Measurements from ENCODE around the gene NEU2.

The NEU2 gene

GRCh38 chr2:233031556-233032500 lies 644 bp upstream of the NEU2 start:
- TF ChIP-seq EP300 (IDR thresholded peaks at IDR 0.05; ENCODE audit: borderline replicate concordance) (no peak), TCF12 (IDR thresholded peaks at IDR 0.05; ENCODE audit: low read depth) (no peak), EGR1 (IDR thresholded peaks at IDR 0.05) (no peak), CEBPB (IDR thresholded peaks at IDR 0.05) (no peak), NFIC (IDR thresholded peaks at IDR 0.05) (no peak), CREB1 (IDR thresholded peaks at IDR 0.05; ENCODE audit: low read depth) (no peak), ZBTB7A (IDR thresholded peaks at IDR 0.05; ENCODE audit: low read depth) (no peak), TAF1 (IDR thresholded peaks at IDR 0.05; ENCODE audit: low read depth) (no peak), RAD21 (IDR thresholded peaks at IDR 0.05; ENCODE audit: low read depth) (no peak), REST (IDR thresholded peaks at IDR 0.05; ENCODE audit: low read depth) (no peak), USF1 (IDR thresholded peaks at IDR 0.05) (no peak), TEAD4 (IDR thresholded peaks at IDR 0.05) (no peak), MAX (IDR thresholded peaks at IDR 0.05) (no peak), YY1 (IDR thresholded peaks at IDR 0.05; ENCODE audit: low read depth) (no peak), FOXM1 (IDR thresholded peaks at IDR 0.05; ENCODE audit: borderline replicate concordance, low read depth) (no peak)

- no peak for TF ChIP-seq TAF1 (IDR thresholded peaks at IDR 0.05; ENCODE audit: low read depth)
- TF ChIP-seq EP300 (IDR thresholded peaks at IDR 0.05; ENCODE audit: borderline replicate concordance), result no peak
- no peak for TF ChIP-seq ZBTB7A (IDR thresholded peaks at IDR 0.05; ENCODE audit: low read depth)
- no peak for TF ChIP-seq EGR1 (IDR thresholded peaks at IDR 0.05)
- TF ChIP-seq MAX (IDR thresholded peaks at IDR 0.05), result no peak
- TF ChIP-seq NFIC (IDR thresholded peaks at IDR 0.05), result no peak
- no peak for TF ChIP-seq RAD21 (IDR thresholded peaks at IDR 0.05; ENCODE audit: low read depth)
- no peak for TF ChIP-seq YY1 (IDR thresholded peaks at IDR 0.05; ENCODE audit: low read depth)
- no peak for TF ChIP-seq FOXM1 (IDR thresholded peaks at IDR 0.05; ENCODE audit: borderline replicate concordance, low read depth)
- no peak for TF ChIP-seq REST (IDR thresholded peaks at IDR 0.05; ENCODE audit: low read depth)
- no peak for TF ChIP-seq TEAD4 (IDR thresholded peaks at IDR 0.05)
- no peak for TF ChIP-seq USF1 (IDR thresholded peaks at IDR 0.05)
- TF ChIP-seq CREB1 (IDR thresholded peaks at IDR 0.05; ENCODE audit: low read depth), result no peak
Measured at GRCh38 chr2:233033672-233034071, 1.2 kb downstream of the NEU2 start.

GRCh38 chr2:233034091-233034882 lies 1.8 kb downstream of the NEU2 start:
- TF ChIP-seq YY1 (IDR thresholded peaks at IDR 0.05; ENCODE audit: low read depth), result no peak
- TF ChIP-seq NFIC (IDR thresholded peaks at IDR 0.05), result no peak
- no peak for TF ChIP-seq EGR1 (IDR thresholded peaks at IDR 0.05)
- no peak for TF ChIP-seq ZBTB7A (IDR thresholded peaks at IDR 0.05; ENCODE audit: low read depth)
- TF ChIP-seq EP300 (IDR thresholded peaks at IDR 0.05; ENCODE audit: borderline replicate concordance), result no peak

GRCh38 chr2:233035426-233036161 lies 3.1 kb downstream of the NEU2 start:
- TF ChIP-seq TCF12 (IDR thresholded peaks at IDR 0.05; ENCODE audit: low read depth) (no peak), CREB1 (IDR thresholded peaks at IDR 0.05; ENCODE audit: low read depth) (no peak), USF1 (IDR thresholded peaks at IDR 0.05) (no peak), RAD21 (IDR thresholded peaks at IDR 0.05; ENCODE audit: low read depth) (no peak)
